GM12801 (cell line): ENCODE results near the gene ACER3.

Experiments
- CTCF ChIP-seq: IDR thresholded peaks from one replicate; pipeline ENCODE4 v1.5.1; 2011; ENCODE audit warnings: control low read depth; ENCODE audit not compliant: insufficient read length; ENCODE audit errors: extremely low read depth

Gene ACER3

DNA sequence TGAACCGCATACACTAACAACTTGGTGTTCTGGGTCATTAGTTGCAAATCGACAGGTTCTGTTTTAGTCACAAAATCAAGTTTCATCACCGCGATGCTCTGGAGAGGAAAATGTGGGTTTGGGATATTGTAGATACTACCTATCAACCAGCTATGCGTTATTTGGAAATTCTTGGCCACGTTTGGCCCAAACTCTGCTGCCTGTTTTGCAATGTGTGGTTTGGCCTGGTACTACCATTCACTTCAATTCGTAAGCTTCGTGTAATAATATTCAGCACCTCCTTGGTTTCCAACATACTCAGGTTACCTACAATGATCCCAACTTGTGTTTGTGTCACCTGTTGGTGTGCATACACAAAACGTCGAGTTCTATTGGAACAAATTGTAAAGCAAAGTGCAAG is 16.2 kb upstream of the ACER3 start:
- no peak for TF ChIP-seq CTCF

DNA sequence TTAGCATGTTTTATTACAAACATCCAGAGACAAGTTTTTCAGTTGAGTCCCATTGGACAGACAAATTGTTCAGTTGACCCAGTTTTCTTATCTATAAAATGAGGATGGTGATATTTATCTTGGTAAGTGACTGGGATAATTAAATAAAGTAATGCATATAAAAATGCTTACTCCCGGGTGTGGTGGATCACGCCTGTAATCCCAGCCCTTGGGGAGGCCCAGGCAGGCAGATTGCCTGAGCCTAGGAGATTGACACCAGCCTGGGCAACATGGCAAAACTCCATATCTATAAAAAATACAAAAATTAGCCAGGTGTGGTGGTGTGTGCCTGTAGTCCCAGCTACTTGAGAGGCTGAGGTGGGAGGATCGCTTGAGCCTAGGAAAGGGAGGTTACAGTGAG is 15.6 kb upstream of the ACER3 start:
- TF ChIP-seq CTCF, result no peak

DNA sequence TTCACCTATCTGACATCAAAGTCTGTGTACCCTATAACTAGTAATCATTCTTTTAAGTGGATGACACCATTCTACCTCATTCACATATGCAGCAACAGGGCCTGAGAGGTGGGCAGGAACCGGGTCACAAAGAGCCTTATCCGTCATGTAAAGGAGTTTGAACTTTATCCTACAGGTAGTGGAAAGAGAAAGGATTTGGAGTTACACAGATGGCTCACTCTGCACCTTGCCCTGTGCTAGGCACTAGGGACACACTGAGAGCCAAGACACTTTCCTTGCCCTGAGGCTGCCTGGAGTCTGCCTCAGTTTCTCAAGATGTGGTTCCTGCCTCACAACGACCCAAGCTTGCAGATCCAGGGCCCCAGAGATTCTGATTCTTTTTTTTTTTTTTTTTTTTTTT is 14.3 kb upstream of the ACER3 start:
- no peak for TF ChIP-seq CTCF

DNA sequence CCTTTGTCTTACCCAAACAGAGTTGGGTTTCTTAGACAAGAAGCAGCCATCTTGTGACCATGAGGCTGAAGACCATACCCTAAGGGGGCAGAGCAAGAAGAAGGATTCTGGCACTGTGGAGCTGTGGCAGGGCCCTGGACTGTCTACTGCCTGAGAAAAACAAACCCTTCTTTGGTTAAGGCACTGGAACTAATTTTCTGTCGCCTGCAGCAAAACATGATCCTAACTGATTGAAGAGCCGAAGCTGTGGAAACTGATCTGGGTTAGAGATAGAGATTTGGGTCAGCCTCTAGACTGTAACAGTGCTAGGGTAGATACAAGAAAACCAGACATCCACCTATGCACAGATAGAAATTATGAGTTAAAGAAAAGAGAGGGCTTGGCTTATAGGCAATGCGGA is 11.3 kb upstream of the ACER3 start:
- no peak for TF ChIP-seq CTCF

GRCh38 chr11:76850130-76850529 is 10.6 kb upstream of the ACER3 start:
- TF ChIP-seq CTCF, result no peak

GRCh38 chr11:76850815-76851214 is 9.9 kb upstream of the ACER3 start:
- no peak for TF ChIP-seq CTCF

DNA sequence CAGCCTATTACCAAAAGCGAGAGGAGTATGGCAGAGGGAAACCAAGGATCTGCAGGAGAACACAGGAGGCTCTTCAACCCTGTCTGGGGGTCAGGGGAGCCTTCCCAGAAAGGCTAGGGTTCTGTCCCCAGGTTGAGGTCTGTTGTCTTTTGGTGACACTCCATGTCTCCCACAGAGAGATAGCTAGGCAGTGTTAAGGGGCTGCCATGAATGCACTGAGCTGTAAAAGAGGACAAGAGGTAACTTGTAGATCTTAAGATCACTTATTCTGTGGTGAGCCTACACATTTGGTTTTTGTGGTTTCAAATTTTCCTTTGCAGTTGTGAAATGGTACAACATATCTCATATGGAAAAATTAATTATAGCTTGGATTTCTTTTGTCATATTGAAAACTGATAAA is 6.0 kb upstream of the ACER3 start:
- TF ChIP-seq CTCF, result no peak

GRCh38 chr11:76856106-76856505 is 4.6 kb upstream of the ACER3 start:
- no peak for TF ChIP-seq CTCF
